HepG2 (cell line): Measurements from ENCODE around the gene CIROP. TPM values are rescaled to one million over a fixed set of nuclear protein-coding genes. Genes with fewer than 3 reads are reported as not detected.

Source experiments
- CBX5 ChIP-seq: sonication (generic); formaldehyde crosslinking; IDR thresholded peaks from 2 replicates; pipeline ENCODE4 v1.4.0; 2020; ENCODE audit warnings: missing genetic modification reagents, borderline replicate concordance
- FLYWCH1 ChIP-seq: sonication (generic); formaldehyde crosslinking; IDR thresholded peaks from 2 replicates; pipeline ENCODE4 v1.8.1; 2023; ENCODE audit warnings: mild to moderate bottlenecking, missing genetic modification reagents
- GLI4 ChIP-seq: sonication (generic); formaldehyde crosslinking; IDR thresholded peaks from 2 replicates; pipeline ENCODE4 v1.5.1; 2020; ENCODE audit warnings: missing genetic modification reagents, mild to moderate bottlenecking, moderate library complexity, borderline replicate concordance
- GTF3A ChIP-seq: sonication (generic); formaldehyde crosslinking; conservative IDR thresholded peaks from 2 replicates; pipeline ENCODE4 v1.4.0; 2020; ENCODE audit warnings: mild to moderate bottlenecking, missing genetic modification reagents
- KMT2B ChIP-seq: IDR thresholded peaks from 2 replicates; pipeline ENCODE4 v1.6.1; 2016; ENCODE audit warnings: missing genetic modification reagents, missing compliant biosample characterization
- LBX2 ChIP-seq: sonication (generic); formaldehyde crosslinking; IDR thresholded peaks from 2 replicates; pipeline ENCODE4 v1.5.0; 2020; ENCODE audit warnings: missing genetic modification reagents, mild to moderate bottlenecking, borderline replicate concordance
- MAZ ChIP-seq, 2 experiments: sonication (generic) in 1 of 2; formaldehyde crosslinking in 1 of 2; IDR thresholded peaks; 2 replicates each; pipeline versions ENCODE4 v1.5.0 to v1.6.1; 2012 to 2020; ENCODE audit warnings: low read depth in 2 of 2, mild to moderate bottlenecking in 2 of 2, borderline replicate concordance in 1 of 2, improper control_type of control experiment in 1 of 2, low read length in 1 of 2, missing genetic modification reagents in 1 of 2, moderate library complexity in 1 of 2
- MXI1 ChIP-seq: IDR thresholded peaks from 3 replicates; pipeline ENCODE4 v1.6.1; 2012; ENCODE audit warnings: low read depth, low read length, inconsistent platforms, borderline replicate concordance
- SP5 ChIP-seq: IDR thresholded peaks from 2 replicates; pipeline ENCODE4 v1.6.1; 2016; ENCODE audit warnings: low read depth, borderline replicate concordance
- SRF ChIP-seq: IDR thresholded peaks from 2 replicates; pipeline ENCODE4 v1.6.1; 2011; ENCODE audit warnings: mild to moderate bottlenecking, low read depth, low read length, moderate library complexity
- TMF1 ChIP-seq: sonication (generic); formaldehyde crosslinking; IDR thresholded peaks from 2 replicates; pipeline ENCODE4 v1.8.1; 2022; ENCODE audit warnings: low read depth, missing genetic modification reagents
- ZBTB14 ChIP-seq: sonication (generic); formaldehyde crosslinking; IDR thresholded peaks from 2 replicates; pipeline ENCODE4 v1.4.0; 2020; ENCODE audit warnings: missing genetic modification reagents
- ZBTB3 ChIP-seq: sonication (generic); formaldehyde crosslinking; IDR thresholded peaks from 2 replicates; pipeline ENCODE4 v1.4.0; 2020; ENCODE audit warnings: low read depth, mild to moderate bottlenecking, moderate library complexity, missing genetic modification reagents, borderline replicate concordance
- ZFP1 ChIP-seq: IDR thresholded peaks from 2 replicates; pipeline ENCODE4 v1.6.1; 2016
- ZFX ChIP-seq: sonication (generic); formaldehyde crosslinking; IDR thresholded peaks from 2 replicates; pipeline ENCODE4 v1.4.0; 2020; ENCODE audit warnings: mild to moderate bottlenecking, low read depth, missing genetic modification reagents, moderate library complexity
- ZFYVE20 ChIP-seq: sonication (generic); formaldehyde crosslinking; IDR thresholded peaks from 2 replicates; pipeline ENCODE4 v1.8.0; 2023; ENCODE audit warnings: low read depth, mild to moderate bottlenecking, moderate library complexity, missing genetic modification reagents, borderline replicate concordance
- ZNF276 ChIP-seq: sonication (generic); formaldehyde crosslinking; IDR thresholded peaks from 2 replicates; pipeline ENCODE4 v1.4.0; 2020; ENCODE audit warnings: mild to moderate bottlenecking, low read depth, missing genetic modification reagents
- ZNF280B ChIP-seq: sonication (generic); formaldehyde crosslinking; IDR thresholded peaks from 2 replicates; pipeline ENCODE4 v1.5.0; 2020; ENCODE audit warnings: missing genetic modification reagents, mild to moderate bottlenecking, borderline replicate concordance
- ZNF598 ChIP-seq: sonication (generic); formaldehyde crosslinking; IDR thresholded peaks from 2 replicates; pipeline ENCODE4 v1.5.1; 2020; ENCODE audit warnings: mild to moderate bottlenecking, missing genetic modification reagents, borderline replicate concordance
- ZNF710 ChIP-seq: sonication (generic); formaldehyde crosslinking; IDR thresholded peaks from 2 replicates; pipeline ENCODE4 v1.5.0; 2020; ENCODE audit warnings: mild to moderate bottlenecking, missing genetic modification reagents, borderline replicate concordance
- polyA plus RNA-seq, 8 experiments: library from polyadenylated mRNA; depleted of rRNA in 3 of 8; stranded (reverse) in 7 of 8; unstranded in 1 of 8; fragments of >200 nt; fragmentation: Illumina TruSeq in 4 of 8; extraction: Trizol in 4 of 8; gene quantifications; 2 replicates each; pipeline versions ENCODE4 v1.2.1 to v1.2.3, GENCODE V29; 2011 to 2016; ENCODE audit warnings: low read depth in 4 of 8, missing spikeins in 1 of 8, mixed read lengths in 1 of 8; ENCODE audit not compliant: insufficient read depth in 1 of 8
- total RNA-seq, 5 experiments: library from RNA; depleted of rRNA; stranded (reverse); fragments of >200 nt; fragmentation: Illumina TruSeq; extraction: Trizol; gene quantifications; 2 replicates each; pipeline ENCODE4 v1.2.3, GENCODE V29; 2016; ENCODE audit warnings: low read depth in 1 of 5

CIROP gene
- total and polyA plus RNA-seq, 2 of the 13 experiments (the other 11 are each of a cell fraction or from before 2014, with no cell fraction given): 0.07 TPM; not detected in 1

GRCh38 chr14:23071244-23071920 lies 33.4 kb downstream of the CIROP start (continued):
- TF ChIP-seq SP5 (peak; percentile 64; the same call in 1 of the 2 replicates), ZBTB14 (CRISPR knock-in tag) (no peak), ZFP1 (peak; percentile 61; the same call in 1 of the 2 replicates), MAZ (IDR thresholded peaks at IDR 0.05; ENCODE audit: borderline replicate concordance, low read depth, low read length) (peak; percentile 97), MAZ (CRISPR knock-in tag; IDR thresholded peaks at IDR 0.05; ENCODE audit: low read depth) (peak; percentile 85), ZNF280B (peak; percentile 94), LBX2 (CRISPR knock-in tag) (peak; percentile 78), ZBTB3 (CRISPR knock-in tag) (0 out of 2 replicates have a peak, but pooled peaks have one; percentile 79), TMF1 (CRISPR knock-in tag) (peak; percentile 60; the same call in 1 of the 2 replicates), GTF3A (CRISPR knock-in tag) (peak; percentile 73; the same call in 1 of the 2 replicates), SRF (0 out of 2 replicates have a peak, but pooled peaks have one; percentile 4), ZNF710 (peak; percentile 85; the same call in 1 of the 2 replicates), MXI1 (peak; percentile 63; the same call in 1 of the 3 replicates), ZFYVE20 (CRISPR knock-in tag) (0 out of 2 replicates have a peak, but pooled peaks have one; percentile 47), KMT2B (CRISPR knock-in tag) (peak; percentile 82), CBX5 (CRISPR knock-in tag) (peak; percentile 96), ZNF276 (CRISPR knock-in tag) (peak; percentile 16; the same call in 1 of the 2 replicates), ZNF598 (CRISPR knock-in tag) (peak; percentile 92; the same call in 1 of the 2 replicates), FLYWCH1 (CRISPR knock-in tag) (peak; percentile 78; the same call in 1 of the 2 replicates), ZFX (CRISPR knock-in tag) (peak; percentile 89), GLI4 (peak; percentile 66; the same call in 1 of the 2 replicates)
